GM13976 (cell line): ENCODE data around the gene VDAC2.
A peak's percentile ranks its signal among the peaks of the same experiment; 100 is the strongest.

Source experiments
- DNase-seq: peaks from one replicate; pipeline ENCODE4 v3.0.0; 2012; ENCODE audit warnings: low spot score
- CTCF ChIP-seq: IDR thresholded peaks from 2 replicates; pipeline ENCODE4 v1.5.1; 2012; ENCODE audit warnings: borderline replicate concordance, mild to moderate bottlenecking; ENCODE audit not compliant: insufficient read depth; ENCODE audit errors: extremely low read depth, missing control alignments, control extremely low read depth
- in situ Hi-C: fragments of 300-500 bp; cut with MboI; formaldehyde crosslinking; loops from one replicate; pipeline ENCODE4 v1.12.0; 2022; ENCODE audit warnings: low sequenced_read_pairs, mixed read lengths, inconsistent platforms; ENCODE audit not compliant: unreplicated experiment

The VDAC2 gene

GRCh38 chr10:75210282-75211006 is at the start of gene VDAC2:
TSS of gene VDAC2 (plus strand) at chr10:75210796. CDS start at chr10:75211159, 363 bp downstream.
- TF ChIP-seq CTCF = no peak
- in situ Hi-C loops = no loop called here
- peak; percentile 97 for DNase-seq

GRCh38 chr10:75165684-75166622 is 44.6 kb upstream of the VDAC2 start:
- TF ChIP-seq CTCF = no peak
- DNase-seq = peak; percentile 75
- in situ Hi-C loops = no loop called here

- in situ Hi-C loops = no loop called here
Measured at GRCh38 chr10:75166623-75166972, 44.0 kb upstream of the VDAC2 start.

GRCh38 chr10:75168275-75168674 is 42.3 kb upstream of the VDAC2 start:
- in situ Hi-C loops = no loop called here
- no peak for TF ChIP-seq CTCF
- DNase-seq = no peak

More at GRCh38 chr10:75166623-75166972, 44.0 kb upstream of the VDAC2 start:
- TF ChIP-seq CTCF = no peak
- DNase-seq = no peak

GRCh38 chr10:75170215-75170614 is 40.4 kb upstream of the VDAC2 start:
- TF ChIP-seq CTCF = no peak
- in situ Hi-C loops = no loop called here
- DNase-seq = no peak

- in situ Hi-C loops = no loop called here
- no peak for DNase-seq
- no peak for TF ChIP-seq CTCF
Measured at GRCh38 chr10:75175046-75175445, 35.5 kb upstream of the VDAC2 start.
